HG03175 (cell line): Measurements from ENCODE around the gene MASP2.
"Not testable (repeated sequence)": the region's sequence is repeated elsewhere in the genome, so short reads cannot be mapped to it uniquely, and the experiment has no call there.

Source experiments
- ATAC-seq: cut with Tn5 transposase; IDR thresholded peaks from one replicate; pipeline ENCODE4 v1.9.1; 2021; ENCODE audit warnings: mild to moderate bottlenecking, moderate library complexity; ENCODE audit not compliant: unreplicated experiment

MASP2 gene

GRCh38 chr1:10992004-10992403 lies 55.0 kb downstream of the MASP2 start:
- not testable (repeated sequence) for ATAC-seq

GRCh38 chr1:10990828-10991227 lies 56.2 kb downstream of the MASP2 start:
- ATAC-seq: no peak

- ATAC-seq: not testable (repeated sequence)
These were observed 57.0 kb downstream of the MASP2 start for GRCh38 chr1:10989920-10990516.

GRCh38 chr1:10989095-10989494 lies 57.9 kb downstream of the MASP2 start:
- ATAC-seq: no peak

DNA sequence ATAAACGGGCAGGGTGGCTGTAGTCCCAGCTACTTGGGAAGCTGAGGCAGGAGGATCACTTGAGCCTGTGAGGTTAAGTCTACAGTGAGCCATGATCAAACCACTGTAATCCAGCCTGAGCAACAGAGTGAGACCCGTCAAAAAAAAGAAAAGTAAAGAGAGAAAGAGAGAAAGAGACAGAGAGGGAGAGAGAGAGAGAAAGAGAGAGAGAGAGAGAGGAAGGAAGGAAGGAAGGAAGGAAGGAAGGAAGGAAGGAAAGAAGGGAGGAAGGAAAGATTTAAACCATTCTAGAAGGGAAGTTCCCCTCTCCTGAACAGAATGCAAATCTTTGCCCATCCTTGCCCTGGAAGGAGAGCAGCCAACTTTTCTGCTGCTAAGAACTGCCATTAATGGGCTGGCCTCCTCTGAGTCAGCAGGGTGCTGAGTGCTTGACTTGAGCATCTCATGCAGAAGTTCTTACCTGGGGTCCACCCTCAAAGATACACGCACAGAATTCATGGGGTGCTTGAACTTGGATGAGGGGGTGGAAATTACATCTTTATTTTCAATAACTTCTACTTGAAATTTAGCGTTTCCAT lies 59.1 kb downstream of the MASP2 start:
- no peak for ATAC-seq

- no peak for ATAC-seq
These were observed 60.5 kb downstream of the MASP2 start for GRCh38 chr1:10986525-10986890.

GRCh38 chr1:10980841-10981727 lies 66.0 kb downstream of the MASP2 start:
- no peak for ATAC-seq

- no peak for ATAC-seq
These were observed 66.9 kb downstream of the MASP2 start for GRCh38 chr1:10980094-10980577.

- ATAC-seq: no peak
These were observed 67.5 kb downstream of the MASP2 start for GRCh38 chr1:10979483-10979920.

DNA sequence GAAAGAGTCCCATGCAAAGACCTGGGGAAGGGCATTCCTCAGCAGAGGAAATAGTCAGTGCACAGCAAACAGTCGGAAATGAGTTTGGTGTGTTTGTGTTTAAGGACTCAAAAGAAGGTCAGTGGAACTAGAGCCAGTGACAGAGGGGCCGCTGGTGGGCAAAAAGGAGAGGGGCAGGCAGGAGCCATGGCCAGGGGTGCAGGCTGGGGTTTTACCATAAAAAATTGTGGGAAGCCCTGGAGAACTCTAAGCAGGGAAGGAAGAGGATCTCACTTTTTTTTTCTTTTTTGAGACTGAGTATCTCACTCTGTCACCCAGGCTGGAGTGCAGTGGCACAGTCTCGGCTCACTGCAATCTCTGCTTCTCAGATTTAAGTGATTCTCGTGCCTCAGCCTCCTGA lies 68.3 kb downstream of the MASP2 start:
- no peak for ATAC-seq
